ENCODE results near the gene U2SURP. TPM values are rescaled to one million over a fixed set of nuclear protein-coding genes. Genes with fewer than 3 reads are reported as not detected.

U2SURP gene
- total RNA-seq (2013; cell fraction: nucleolus; rRNA removed): 539 and 552 TPM in 2 replicates
- 104 and 128 TPM in 2 replicates for total RNA-seq (2014; rRNA removed)
- 187 and 192 TPM in 2 replicates for total RNA-seq (2014; rRNA removed; fragmentation: Illumina TruSeq; extraction: Trizol)
- 143 and 144 TPM in 2 replicates for total RNA-seq (2021)
- 81.1 TPM for polyA plus RNA-seq (2011; ENCODE audit: low read depth)
- 117 and 205 TPM in 2 replicates for polyA plus RNA-seq (2011; rRNA removed)
- 22.2 and 22.7 TPM in 2 replicates for polyA plus RNA-seq (2011; cell fraction: cytosol; rRNA removed)
- polyA plus RNA-seq (2011; cell fraction: nucleus; rRNA removed): 130 and 170 TPM in 2 replicates
- 59.2 and 68.7 TPM in 2 replicates for polyA plus RNA-seq (2012)
- 154 and 191 TPM in 2 replicates for polyA plus RNA-seq (2014; fragmentation: Illumina TruSeq; extraction: Trizol)
- 100 to 1,000 TPM; 146 to 277 TPM for polyA plus RNA-seq (2014; fragmentation: Nextera tagmentation; extraction: Ambion mirVana)
- polyA plus RNA-seq (2014; rRNA removed): 64.6 and 76.3 TPM in 2 replicates
- polyA plus RNA-seq (2016; fragmentation: Nextera tagmentation; extraction: Ambion mirVana): 100 to 1,000 TPM; 154 to 168 TPM
- polyA minus RNA-seq (2011; rRNA and poly(A)+ RNA removed): 55.0 and 121 TPM in 2 replicates
- 26.6 and 40.2 TPM in 2 replicates for polyA minus RNA-seq (2011; cell fraction: cytosol; rRNA and poly(A)+ RNA removed)
- polyA minus RNA-seq (2011; cell fraction: nucleus; rRNA and poly(A)+ RNA removed): 102 and 147 TPM in 2 replicates
- percentile 95 among the genes with signal in this experiment for Bru-seq, nascent RNA
- percentile 93 among the genes with signal in this experiment for BruChase-seq, experiment 1, labeled RNA remaining after a 6-hour chase
- BruChase-seq, experiment 2, labeled RNA remaining after a 2-hour chase: percentile 97 among the genes with signal in this experiment
- long read RNA-seq, experiment 1, full-length matches to known transcripts: 15 of 93 reads
- long read RNA-seq, experiment 1, partial matches to known transcripts: 54 of 93 reads
- long read RNA-seq, experiment 1, other reads (novel, unspliced or antisense): 24 of 93 reads
- long read RNA-seq, experiment 2, full-length matches to known transcripts: 75 of 244 reads
- long read RNA-seq, experiment 2, partial matches to known transcripts: 99 of 244 reads
- long read RNA-seq, experiment 2, other reads (novel, unspliced or antisense): 70 of 244 reads

DNA sequence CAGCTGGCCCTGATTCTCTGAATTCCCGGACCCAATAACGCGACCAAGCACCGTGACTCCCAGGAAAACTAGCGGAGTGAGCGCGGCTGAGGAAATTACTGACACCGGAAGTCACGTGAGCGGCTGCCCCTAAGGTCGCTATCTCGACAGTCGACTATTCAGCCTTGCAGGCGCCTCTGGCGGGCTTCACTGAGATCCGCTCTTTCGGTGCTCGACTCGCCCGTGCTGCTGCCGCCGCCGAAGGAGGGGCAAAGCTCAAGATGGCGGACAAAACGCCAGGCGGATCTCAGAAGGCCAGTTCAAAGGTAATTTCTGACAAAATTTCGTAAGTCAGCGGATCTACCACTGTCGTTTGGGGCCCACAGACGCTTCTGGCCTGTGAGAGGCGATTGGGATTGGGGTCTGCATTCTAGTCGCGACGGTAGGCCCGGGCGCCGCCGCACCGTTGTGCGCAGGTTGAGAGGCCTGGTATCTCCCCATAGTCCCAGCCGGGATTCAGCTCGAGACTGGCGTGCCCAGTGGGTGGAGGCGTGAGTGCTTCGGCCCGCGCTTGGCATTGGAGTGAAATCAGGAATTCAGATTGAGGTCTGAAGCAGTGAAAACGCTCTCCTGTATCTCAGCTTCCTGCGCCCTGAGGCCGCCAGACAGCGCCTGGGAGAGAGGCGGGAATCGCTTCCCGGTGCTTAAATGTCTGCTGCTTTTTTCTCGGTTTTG lies at the start of gene U2SURP:
TSS of gene U2SURP (plus strand) at position 202 of the 714 bp plus-strand sequence. CDS start at position 261, 59 bp downstream.
- 1% methylated on average over 55 of the region's 55 CpGs for WGBS (ENCODE audit: insufficient coverage, insufficient replicate concordance, low lambda C conversion rate, missing lambda C conversion rate)
- ChIA-PET SMC1A (ENCODE audit: uncharacterized antibody, unreplicated experiment) (interaction anchor here (0.8 to 3.2 kb wide), 12 partner anchors 10 to 975 kb away, joined by 3 to 27 read pairs (median 6); no protein-coding TSS in a partner anchor), CTCF (interaction anchor here (0.6 to 5.0 kb wide), 16 partner anchors 8 to 673 kb away, joined by 3 to 52 read pairs (median 4); no protein-coding TSS in a partner anchor), POLR2A (interaction anchor here (1.0 to 3.9 kb wide), 11 partner anchors 10 to 973 kb away, joined by 3 to 21 read pairs (median 4); no protein-coding TSS in a partner anchor), RAD21 (ENCODE audit: unreplicated experiment) (interaction anchor here (1.0 to 2.4 kb wide), 9 partner anchors 9 to 424 kb away, joined by 3 to 23 read pairs (median 4); no protein-coding TSS in a partner anchor)
- Histone ChIP-seq H3K27me3 (replicated peaks in 1 of 2; ENCODE audit: control insufficient read depth in 2 of 2, insufficient read depth in 2 of 2, low read length in 1 of 2) (no peaks in the 10 kb centered on the region), H2AFZ (ENCODE audit: control insufficient read depth, low read depth, low read length) (peak within 1 kb of the TSS; percentile 97), H3K36me3 (ENCODE audit: control insufficient read depth in 2 of 2, insufficient read depth in 2 of 2, low read length in 1 of 2) (no peaks in the 10 kb centered on the region), H3K27ac (ENCODE audit: control insufficient read depth, insufficient read depth) (peak within 1 kb of the TSS; percentile 89), H3K9me3 (replicated peaks; ENCODE audit: control insufficient read depth, insufficient read depth, low read length) (no peaks in the 10 kb centered on the region), H3K9ac (ENCODE audit: control insufficient read depth, insufficient read depth, low read length) (peak within 1 kb of the TSS; percentile 86), H3K4me1 (ENCODE audit: control insufficient read depth, insufficient read depth, low read length) (peaks cover 2% of the 10 kb centered on the region; the same call in 1 of the 2 replicates), H3K4me3 (peak within 1 kb of the TSS; percentile 88), H3K4me2 (ENCODE audit: control insufficient read depth, insufficient read depth) (peak within 1 kb of the TSS; percentile 93), H3K79me2 (ENCODE audit: control insufficient read depth, insufficient read depth, low read length) (peaks cover 55% of the 10 kb centered on the region), H4K20me1 (ENCODE audit: control insufficient read depth, insufficient read depth) (no peaks in the 10 kb centered on the region)
- no peak for FAIRE-seq
- peak; percentile 81 for DNase-seq (ENCODE audit: low read depth, low spot score)
- in situ Hi-C loops (cut with MboI) (no loop called here), intact Hi-C loops (cut with micrococcal nuclease; ENCODE audit: unreplicated experiment) (loop anchor here (5.0 kb wide), 2 partner anchors 424 to 554 kb away; partner anchors contain the start of genes ATR and XRN1)
- BruUV-seq (replicated peaks): TSS peak; percentile 82
- ATAC-seq: peak; percentile 89
- TF ChIP-seq NFIC (IDR thresholded peaks at IDR 0.05; ENCODE audit: low read depth, low read length) (peak; percentile 24; the same call in 1 of the 2 replicates), USF2 (IDR thresholded peaks at IDR 0.05; ENCODE audit: borderline replicate concordance, low read depth, low read length) (peak; percentile 92), CBFB (IDR thresholded peaks at IDR 0.05; ENCODE audit: low read depth) (no peak; the same call in 1 of the 2 replicates), SMC3 (IDR thresholded peaks at IDR 0.05; ENCODE audit: borderline replicate concordance, low read length) (no peak), PAX8 (IDR thresholded peaks at IDR 0.05) (no peak), CREB1 (IDR thresholded peaks at IDR 0.05; ENCODE audit: low read depth) (peak; percentile 88), TARDBP (IDR thresholded peaks at IDR 0.05; ENCODE audit: borderline replicate concordance) (peak; percentile 73; the same call in 1 of the 2 replicates), ZNF274 (IDR thresholded peaks at IDR 0.05; ENCODE audit: insufficient read depth, insufficient read length) (no peak), ZBTB33 (IDR thresholded peaks at IDR 0.05) (no peak), MLLT1 (IDR thresholded peaks at IDR 0.05) (peak; percentile 100), ASH2L (IDR thresholded peaks at IDR 0.05; ENCODE audit: borderline replicate concordance, low read depth) (peak; percentile 93; the same call in 1 of the 2 replicates), IRF3 (IDR thresholded peaks at IDR 0.05) (no peak), CREM (IDR thresholded peaks at IDR 0.05; ENCODE audit: low read depth) (0 out of 2 replicates have a peak, but pooled peaks have one; percentile 80)
